IMR-90 (cell line): ENCODE results near the gene CENPS.

ENCODE experiments used
- BHLHE40 ChIP-seq: fragments of 150-350 bp; IDR thresholded peaks from 2 replicates; pipeline ENCODE4 v1.6.1; 2016; ENCODE audit warnings: mild to moderate bottlenecking, low read depth, low read length
- CEBPB ChIP-seq: IDR thresholded peaks from 2 replicates; pipeline ENCODE4 v1.6.1; 2012; ENCODE audit warnings: low read depth, low read length, improper control_type of control experiment
- MAFK ChIP-seq: IDR thresholded peaks from 2 replicates; pipeline ENCODE4 v1.6.1; 2012; ENCODE audit warnings: low read depth, low read length, improper control_type of control experiment
- MAZ ChIP-seq: IDR thresholded peaks from 2 replicates; pipeline ENCODE4 v1.6.1; 2012; ENCODE audit warnings: low read depth, mild to moderate bottlenecking, low read length, improper control_type of control experiment, moderate library complexity, borderline replicate concordance
- MXI1 ChIP-seq: IDR thresholded peaks from 2 replicates; pipeline ENCODE4 v1.6.1; 2012; ENCODE audit warnings: low read depth, mild to moderate bottlenecking, low read length, moderate library complexity, borderline replicate concordance
- NFE2L2 ChIP-seq: fragments of 150-350 bp; IDR thresholded peaks from 2 replicates; pipeline ENCODE4 v1.6.1; 2016; ENCODE audit warnings: low read depth, mild to moderate bottlenecking, low read length
- POLR2A ChIP-seq: IDR thresholded peaks from 2 replicates; pipeline ENCODE4 v1.6.1; 2012; ENCODE audit warnings: mild to moderate bottlenecking, low read depth, low read length
- RAD21 ChIP-seq: IDR thresholded peaks from 2 replicates; pipeline ENCODE4 v1.6.1; 2012; ENCODE audit warnings: low read length, improper control_type of control experiment
- RCOR1 ChIP-seq: IDR thresholded peaks from 2 replicates; pipeline ENCODE4 v1.6.1; 2012; ENCODE audit warnings: mild to moderate bottlenecking, low read length, improper control_type of control experiment; ENCODE audit not compliant: insufficient replicate concordance
- SMC3 ChIP-seq: fragments of 150-350 bp; IDR thresholded peaks from 2 replicates; pipeline ENCODE4 v1.6.1; 2016; ENCODE audit warnings: low read depth, mild to moderate bottlenecking, antibody characterized with exemption, low read length, moderate library complexity
- TF ChIP-seq, protein P1 (sequence below): conservative IDR thresholded peaks from 2 replicates; pipeline ENCODE4 v1.5.1; 2012; ENCODE audit warnings: mild to moderate bottlenecking, low read depth, low read length, improper control_type of control experiment
- TF ChIP-seq, protein P2 (sequence below): fragments of 150-350 bp; IDR thresholded peaks from 2 replicates; pipeline ENCODE4 v1.6.1; 2016; ENCODE audit warnings: low read depth, mild to moderate bottlenecking, low read length, moderate library complexity, borderline replicate concordance
- TF ChIP-seq, protein P3 (sequence below): fragments of 150-350 bp; IDR thresholded peaks from 2 replicates; pipeline ENCODE4 v1.6.1; 2017; ENCODE audit warnings: mild to moderate bottlenecking, antibody characterized with exemption, low read length, low read depth

DNA sequence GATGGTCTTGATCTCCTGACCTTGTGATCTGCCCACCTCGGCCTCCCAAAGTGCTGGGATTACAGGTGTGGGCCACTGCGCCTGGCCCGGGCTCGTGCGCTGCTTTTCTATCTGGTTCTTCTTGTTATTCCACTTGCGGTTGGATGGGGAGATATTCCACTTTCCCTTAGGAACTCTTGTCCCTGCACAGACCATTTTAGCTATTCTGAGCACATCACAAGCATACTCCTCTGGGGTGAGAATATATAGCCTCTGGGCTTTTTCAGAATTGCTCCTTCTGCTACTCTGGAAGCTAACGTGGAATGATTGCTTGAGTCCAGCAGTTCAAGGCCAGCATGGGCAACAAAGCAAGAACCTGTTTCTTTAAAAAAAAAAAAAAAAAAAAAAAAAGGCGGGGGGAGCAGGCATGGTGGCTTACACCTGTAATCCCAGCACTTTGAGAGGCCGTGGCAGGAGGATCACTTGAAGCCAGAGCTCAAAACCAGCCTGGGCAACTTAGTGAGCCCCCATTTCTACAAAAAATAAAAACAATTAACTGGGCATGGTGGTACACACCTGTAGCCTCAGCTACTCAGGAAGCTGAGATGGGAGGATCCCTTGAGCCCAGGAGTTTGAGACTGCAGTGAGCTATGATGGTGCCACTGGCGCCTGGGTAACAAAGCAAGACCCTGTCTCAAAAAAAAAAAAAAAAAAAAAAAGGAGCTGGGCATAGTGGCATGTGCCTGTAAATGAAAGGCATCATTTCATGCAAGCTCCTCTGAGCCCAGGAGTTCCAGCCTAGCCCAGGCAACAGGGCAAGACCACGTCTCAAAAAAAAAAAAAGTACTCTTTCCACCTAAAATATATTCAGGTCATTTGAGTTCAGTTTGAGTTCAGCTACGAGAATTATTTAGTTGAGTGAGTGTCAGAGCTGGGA lies 43.2 kb upstream of the CENPS start:
- TF ChIP-seq RAD21 (no peak), NFE2L2 (no peak), POLR2A (no peak), BHLHE40 (no peak), MXI1 (no peak), MAFK (no peak), RCOR1 (no peak), SMC3 (no peak), CEBPB (no peak), MAZ (no peak)
- TF ChIP-seq, protein P1, sequence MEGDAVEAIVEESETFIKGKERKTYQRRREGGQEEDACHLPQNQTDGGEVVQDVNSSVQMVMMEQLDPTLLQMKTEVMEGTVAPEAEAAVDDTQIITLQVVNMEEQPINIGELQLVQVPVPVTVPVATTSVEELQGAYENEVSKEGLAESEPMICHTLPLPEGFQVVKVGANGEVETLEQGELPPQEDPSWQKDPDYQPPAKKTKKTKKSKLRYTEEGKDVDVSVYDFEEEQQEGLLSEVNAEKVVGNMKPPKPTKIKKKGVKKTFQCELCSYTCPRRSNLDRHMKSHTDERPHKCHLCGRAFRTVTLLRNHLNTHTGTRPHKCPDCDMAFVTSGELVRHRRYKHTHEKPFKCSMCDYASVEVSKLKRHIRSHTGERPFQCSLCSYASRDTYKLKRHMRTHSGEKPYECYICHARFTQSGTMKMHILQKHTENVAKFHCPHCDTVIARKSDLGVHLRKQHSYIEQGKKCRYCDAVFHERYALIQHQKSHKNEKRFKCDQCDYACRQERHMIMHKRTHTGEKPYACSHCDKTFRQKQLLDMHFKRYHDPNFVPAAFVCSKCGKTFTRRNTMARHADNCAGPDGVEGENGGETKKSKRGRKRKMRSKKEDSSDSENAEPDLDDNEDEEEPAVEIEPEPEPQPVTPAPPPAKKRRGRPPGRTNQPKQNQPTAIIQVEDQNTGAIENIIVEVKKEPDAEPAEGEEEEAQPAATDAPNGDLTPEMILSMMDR = no peak
- TF ChIP-seq, protein P2, sequence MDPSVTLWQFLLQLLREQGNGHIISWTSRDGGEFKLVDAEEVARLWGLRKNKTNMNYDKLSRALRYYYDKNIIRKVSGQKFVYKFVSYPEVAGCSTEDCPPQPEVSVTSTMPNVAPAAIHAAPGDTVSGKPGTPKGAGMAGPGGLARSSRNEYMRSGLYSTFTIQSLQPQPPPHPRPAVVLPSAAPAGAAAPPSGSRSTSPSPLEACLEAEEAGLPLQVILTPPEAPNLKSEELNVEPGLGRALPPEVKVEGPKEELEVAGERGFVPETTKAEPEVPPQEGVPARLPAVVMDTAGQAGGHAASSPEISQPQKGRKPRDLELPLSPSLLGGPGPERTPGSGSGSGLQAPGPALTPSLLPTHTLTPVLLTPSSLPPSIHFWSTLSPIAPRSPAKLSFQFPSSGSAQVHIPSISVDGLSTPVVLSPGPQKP = no peak
- TF ChIP-seq, protein P3, sequence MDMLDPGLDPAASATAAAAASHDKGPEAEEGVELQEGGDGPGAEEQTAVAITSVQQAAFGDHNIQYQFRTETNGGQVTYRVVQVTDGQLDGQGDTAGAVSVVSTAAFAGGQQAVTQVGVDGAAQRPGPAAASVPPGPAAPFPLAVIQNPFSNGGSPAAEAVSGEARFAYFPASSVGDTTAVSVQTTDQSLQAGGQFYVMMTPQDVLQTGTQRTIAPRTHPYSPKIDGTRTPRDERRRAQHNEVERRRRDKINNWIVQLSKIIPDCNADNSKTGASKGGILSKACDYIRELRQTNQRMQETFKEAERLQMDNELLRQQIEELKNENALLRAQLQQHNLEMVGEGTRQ = no peak
